NCI-H2081 (cell line): ENCODE data around the gene LEP.

Source experiments
- DNase-seq, 2 experiments: peaks; one replicate each; lab custom pipeline; 2025; lab: John Stamatoyannopoulos, UW

LEP gene

DNA sequence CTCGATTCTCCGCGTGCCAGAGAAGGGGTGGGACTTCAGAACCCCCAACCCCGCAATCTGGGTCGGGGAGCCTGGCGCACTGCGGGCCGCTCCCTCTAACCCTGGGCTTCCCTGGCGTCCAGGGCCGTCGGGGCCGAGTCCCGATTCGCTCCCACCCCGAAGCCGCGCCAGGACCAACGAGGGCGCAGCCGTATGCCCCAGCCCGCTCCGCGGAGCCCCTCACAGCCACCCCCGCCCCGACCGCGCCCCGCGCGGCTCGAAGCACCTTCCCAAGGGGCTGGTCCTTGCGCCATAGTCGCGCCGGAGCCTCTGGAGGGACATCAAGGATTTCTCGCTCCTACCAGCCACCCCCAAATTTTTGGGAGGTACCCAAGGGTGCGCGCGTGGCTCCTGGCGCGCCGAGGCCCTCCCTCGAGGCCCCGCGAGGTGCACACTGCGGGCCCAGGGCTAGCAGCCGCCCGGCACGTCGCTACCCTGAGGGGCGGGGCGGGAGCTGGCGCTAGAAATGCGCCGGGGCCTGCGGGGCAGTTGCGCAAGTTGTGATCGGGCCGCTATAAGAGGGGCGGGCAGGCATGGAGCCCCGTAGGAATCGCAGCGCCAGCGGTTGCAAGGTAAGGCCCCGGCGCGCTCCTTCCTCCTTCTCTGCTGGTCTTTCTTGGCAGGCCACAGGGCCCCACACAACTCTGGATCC is at the start of gene LEP:
Gene LEP, plus strand, starts transcription at position 583 of the 691 bp plus-strand sequence. CDS start 10,741 bp downstream, outside the sequence.
- no peak for DNase-seq

GRCh38 chr7:128192497-128193142 is 48.5 kb upstream of the LEP start:
- no peak for DNase-seq

- no peak for DNase-seq
Measured at GRCh38 chr7:128194533-128195282, 46.4 kb upstream of the LEP start.

DNA sequence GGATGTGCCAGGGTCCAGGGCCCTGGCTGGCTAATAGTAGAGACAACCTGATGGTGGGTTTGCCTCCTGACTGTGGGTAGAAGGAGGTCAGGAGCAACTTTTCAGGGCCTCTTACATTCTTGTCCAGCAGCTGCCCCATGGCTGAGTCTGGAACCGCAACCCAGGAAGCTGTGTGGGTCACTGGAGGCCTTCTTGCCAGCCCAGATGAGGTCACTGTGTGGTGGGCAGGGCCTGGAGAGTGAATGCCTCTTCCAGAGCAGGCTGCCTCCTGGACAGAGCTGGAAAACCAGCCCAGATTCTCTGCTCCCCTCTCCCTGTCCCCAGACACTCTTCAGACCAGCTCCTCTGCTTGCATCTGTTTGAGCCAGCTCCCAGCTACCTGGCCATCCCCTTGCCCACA is 43.5 kb upstream of the LEP start:
- DNase-seq = no peak

- no peak for DNase-seq
Measured at GRCh38 chr7:128197989-128198580, 43.0 kb upstream of the LEP start.

DNA sequence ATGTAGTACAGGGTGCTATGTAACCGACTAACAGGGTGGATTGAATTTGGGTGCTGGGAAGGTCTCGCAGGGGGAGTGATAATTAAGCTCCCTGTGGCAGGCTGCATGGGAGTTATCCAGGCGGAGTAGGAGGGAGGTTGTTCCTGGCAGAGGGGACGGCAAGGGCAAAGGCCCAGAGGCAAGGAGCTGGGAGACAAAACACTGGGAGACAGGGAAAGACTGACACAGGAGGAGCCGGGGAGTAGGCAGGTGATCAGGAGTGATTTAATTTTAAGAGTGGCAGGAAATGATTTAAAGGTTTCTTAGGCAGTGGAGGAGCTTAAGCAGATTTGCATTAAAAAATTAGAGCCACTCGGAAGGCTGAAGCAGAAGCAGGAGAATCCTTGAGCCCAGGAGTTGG is 40.7 kb upstream of the LEP start:
- DNase-seq = no peak

GRCh38 chr7:128201067-128201689 is 39.9 kb upstream of the LEP start:
- DNase-seq = no peak

DNA sequence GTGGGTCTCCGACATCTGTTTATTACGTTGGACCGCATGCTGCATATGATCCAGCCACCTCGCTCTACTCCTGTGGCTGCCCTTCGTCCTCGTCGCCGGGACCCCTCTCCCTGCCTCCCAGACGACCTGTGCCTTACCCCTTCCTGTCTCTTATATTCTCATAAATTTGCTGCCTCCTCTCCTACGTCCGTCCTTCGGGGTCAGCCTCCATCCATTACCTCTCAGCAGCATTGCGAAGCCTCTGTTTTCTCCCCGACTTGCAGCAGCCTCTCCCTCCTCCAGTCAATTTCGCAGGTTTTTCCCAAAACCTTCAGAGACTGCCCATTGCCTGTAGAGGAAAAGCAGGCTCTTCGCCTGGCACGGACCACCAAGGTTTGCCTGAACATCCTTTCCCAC is 39.4 kb upstream of the LEP start:
- DNase-seq = no peak

DNA sequence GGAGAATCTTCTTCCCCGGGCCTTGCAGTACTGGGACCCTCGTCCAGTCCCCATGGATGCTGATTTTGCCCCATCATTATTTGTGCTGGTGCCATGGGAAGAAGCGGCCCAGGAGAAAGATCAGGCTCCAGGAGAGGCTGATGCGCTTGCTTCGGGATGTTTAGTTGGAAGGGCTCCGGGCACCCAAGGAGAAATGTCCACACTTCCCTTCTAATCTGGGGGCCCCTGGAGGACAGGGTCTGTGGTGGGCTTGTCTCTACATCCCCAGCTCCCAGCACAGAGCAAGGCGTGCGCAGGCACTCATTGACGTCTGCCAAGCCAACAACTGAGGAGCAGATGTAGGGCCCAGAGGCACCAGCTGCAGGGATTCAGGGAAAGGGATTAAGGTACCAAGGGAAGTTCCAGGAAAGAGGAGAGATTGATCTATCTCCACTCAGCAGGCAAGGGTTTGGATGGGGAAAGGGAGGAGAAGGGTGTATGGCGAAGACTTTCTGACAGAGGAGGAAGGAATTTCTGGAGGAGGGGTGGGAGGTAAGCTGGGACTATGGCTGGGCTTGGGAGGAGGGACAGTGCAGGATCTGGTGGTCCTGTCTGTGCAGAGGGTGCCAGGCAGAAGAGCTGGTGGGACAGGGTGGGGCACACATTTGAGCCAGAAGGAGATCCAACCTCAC is 38.7 kb upstream of the LEP start:
- DNase-seq = no peak

DNA sequence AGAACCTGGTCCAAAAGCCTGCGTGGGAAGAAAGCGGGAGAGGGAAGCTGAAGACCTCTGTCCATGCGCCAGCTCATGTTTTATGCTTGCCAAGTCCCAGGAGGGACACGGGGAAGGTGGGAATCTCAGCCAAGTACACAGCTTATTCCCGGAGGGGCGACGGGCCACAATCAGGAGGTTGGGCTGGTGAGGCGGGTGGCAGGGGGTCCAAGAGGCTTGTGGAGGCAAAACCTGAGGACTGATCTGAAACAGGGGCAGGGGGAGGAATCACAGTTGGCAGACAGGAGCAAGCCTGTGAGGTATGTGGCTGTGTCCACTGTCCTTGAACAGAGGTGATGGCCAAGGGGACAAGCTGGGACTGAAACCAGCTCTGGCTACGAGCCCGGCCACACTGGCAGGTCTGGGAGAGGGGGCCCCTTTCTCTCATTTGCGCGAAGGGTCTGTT is 38.0 kb upstream of the LEP start:
- no peak for DNase-seq

DNA sequence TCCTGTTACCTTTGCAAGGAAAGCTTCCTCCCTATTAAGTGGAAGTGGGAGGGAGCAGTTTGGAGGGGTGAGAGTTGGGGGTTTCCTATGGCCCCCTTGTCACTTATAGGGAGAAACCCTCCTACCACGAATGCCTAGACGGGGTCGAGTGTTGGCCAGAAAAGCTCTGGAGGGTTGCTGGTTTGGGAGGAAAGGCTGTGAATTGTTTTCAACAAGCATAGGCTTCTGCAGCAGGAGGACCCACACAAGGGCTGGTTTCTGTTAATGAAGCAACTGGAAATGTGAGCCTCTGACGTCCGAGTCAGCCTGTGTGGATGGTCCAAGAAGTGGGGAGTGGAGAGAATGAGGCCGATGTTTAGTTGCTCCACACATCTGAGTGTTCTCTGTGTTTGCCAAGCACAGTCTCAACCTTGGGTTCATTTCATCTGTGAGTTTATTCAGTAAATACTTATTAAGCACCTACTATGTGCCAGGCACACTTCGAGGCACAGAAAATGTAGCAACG is 37.3 kb upstream of the LEP start:
- DNase-seq = no peak

GRCh38 chr7:128204455-128204854 is 36.6 kb upstream of the LEP start:
- DNase-seq = no peak

- DNase-seq = no peak
Measured at GRCh38 chr7:128205068-128205467, 36.0 kb upstream of the LEP start.

DNA sequence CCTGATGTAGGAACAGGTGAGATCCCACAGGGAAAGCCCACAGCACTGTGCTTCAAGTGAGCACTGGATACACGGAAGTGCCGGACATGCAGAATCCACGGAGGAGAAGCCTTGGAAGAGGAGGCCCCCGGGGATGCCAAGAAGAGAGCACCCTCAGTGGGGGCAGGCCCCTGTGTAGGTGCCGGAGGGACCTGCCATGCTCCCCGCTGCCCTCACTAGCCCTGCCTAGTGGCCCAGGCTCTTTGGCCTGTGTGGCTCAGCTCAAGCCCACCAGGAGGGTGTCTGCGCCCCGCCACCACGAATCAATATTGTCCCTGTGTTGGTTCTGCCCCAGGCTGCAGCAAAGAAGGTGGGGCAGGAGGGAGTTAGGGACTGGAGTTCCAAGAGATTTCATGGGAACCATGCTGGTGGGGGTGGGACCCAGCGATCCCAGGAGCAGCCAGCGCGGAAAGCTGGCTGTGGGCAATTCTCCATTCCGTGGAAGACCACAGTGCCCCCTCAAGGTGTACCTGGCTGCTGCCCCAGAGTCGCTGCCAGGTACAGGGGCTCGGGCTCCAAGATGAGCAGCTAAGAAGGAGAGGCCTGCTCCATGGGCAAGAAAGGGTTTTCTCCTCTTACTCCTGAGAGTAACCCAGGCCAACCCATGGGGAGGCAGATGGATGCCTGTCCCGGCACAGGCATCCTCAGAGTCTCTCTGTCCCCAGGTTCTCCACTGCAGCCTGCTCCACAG is 34.9 kb upstream of the LEP start:
- DNase-seq = no peak

DNA sequence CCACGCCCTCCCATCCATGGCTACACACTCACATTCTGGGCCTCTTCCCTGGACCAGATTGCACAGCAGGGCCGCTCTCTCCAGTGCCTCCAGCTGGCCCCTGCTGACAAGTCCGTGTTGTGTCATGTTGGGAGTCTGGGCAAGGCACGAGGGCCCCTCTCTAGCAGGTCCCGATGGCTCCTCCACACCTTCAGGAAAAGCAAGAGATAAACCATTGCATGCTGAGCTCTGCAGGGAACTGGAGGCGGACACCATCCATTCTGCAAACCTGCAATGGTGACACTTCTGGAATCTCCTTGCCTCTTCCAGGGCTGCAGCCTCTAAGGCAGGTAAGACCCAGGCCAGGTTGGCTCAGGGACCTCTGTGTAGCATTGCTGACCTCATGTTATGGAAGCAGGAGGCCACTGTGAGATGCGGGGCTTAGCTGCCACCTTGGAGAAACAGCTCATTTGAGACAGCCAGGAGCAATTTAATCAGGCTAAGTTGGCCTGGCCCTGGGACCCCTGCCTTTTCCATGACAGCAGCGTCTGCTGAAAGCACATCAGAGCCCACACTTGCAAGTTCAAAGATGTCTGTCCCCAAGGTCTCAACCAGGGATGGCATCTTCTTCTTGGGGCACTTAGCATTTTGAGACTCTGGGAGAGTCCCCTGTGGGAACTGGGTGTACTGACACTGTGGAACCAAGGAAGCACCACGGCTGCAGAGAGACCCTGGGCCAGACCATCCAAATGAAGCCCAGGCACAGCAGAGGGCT is 34.2 kb upstream of the LEP start:
- no peak for DNase-seq

DNA sequence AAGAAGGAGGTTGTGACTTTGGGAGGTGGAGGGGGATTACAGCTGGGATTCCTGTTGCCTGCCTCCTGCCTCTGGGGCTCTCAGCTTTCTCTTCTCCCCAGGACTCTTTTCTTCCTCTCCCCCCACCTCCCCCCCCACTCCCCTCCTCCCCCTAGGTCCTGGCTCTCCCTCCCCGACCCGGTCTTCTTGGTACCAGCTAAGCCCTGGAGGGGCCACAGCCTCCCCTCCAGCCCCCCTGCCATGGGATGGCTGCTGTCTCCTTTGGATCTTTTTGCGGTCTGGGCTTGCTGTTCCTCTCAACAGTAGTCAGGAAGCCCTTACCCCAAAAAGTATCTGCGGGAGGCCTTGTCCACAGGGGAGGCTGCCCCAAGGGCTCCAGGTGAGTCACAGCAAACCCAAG is 33.5 kb upstream of the LEP start:
- DNase-seq = no peak

- peak; percentile 79 to 81 for DNase-seq
Measured at GRCh38 chr7:128209229-128210035, 31.6 kb upstream of the LEP start.

DNA sequence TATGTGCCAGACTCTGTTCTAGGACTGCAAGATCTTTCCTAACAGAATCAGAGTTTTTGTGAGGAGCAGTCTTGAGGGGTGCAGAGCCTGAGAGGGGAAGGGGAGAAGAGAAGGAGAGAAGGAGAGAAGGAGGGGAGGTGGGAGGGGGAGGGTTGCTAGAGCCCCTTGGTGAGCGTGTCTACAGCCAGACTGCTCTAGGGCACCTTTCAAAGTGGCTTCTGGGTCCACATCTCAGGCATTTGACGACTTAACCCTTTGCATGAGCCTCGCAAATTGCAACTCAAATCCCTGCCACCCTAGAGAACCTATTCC is 31.1 kb upstream of the LEP start:
- DNase-seq = no peak
